GM19468 (cell line): ENCODE results near the gene KLHL35.
"Not testable (repeated sequence)": the region's sequence is repeated elsewhere in the genome, so short reads cannot be mapped to it uniquely, and the experiment has no call there.

Source experiments
- ATAC-seq: cut with Tn5 transposase; IDR thresholded peaks from one replicate; pipeline ENCODE4 v1.9.1; 2021; ENCODE audit warnings: mild to moderate bottlenecking, moderate library complexity, moderate number of reproducible peaks; ENCODE audit not compliant: unreplicated experiment; ENCODE audit errors: extremely low read depth

Gene KLHL35

DNA sequence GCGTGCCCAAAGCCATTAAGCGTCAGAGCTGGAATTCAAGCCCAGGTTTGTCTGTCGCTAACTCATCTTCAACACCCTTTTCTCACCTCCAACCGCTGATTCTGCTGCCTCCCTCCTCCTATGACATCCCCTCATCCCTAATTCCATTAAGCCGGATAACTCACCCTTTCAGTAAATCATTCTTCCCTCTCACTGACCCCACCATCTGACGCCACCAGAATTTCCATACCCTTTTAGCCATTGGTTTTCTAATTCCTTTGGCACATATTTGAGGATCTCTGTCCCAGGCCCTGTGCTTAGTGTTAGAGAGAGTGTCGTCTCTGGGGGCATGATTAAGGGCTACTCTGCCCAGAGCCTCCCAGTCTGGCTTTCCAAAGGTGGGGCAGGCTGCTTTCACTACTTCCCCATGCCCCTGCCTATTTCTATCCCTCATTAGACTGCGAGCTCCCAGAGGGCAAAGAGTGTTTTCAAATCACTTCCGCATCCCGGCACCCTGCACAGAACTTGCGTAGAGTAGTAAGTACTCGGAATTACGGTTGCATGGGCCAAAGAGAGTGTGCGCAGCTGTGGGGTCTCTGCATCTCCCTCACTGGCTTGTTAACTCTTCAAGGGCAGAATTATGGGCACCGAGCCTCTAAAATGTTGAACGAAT, 3.9 kb downstream of the KLHL35 start:
- ATAC-seq = no peak

DNA sequence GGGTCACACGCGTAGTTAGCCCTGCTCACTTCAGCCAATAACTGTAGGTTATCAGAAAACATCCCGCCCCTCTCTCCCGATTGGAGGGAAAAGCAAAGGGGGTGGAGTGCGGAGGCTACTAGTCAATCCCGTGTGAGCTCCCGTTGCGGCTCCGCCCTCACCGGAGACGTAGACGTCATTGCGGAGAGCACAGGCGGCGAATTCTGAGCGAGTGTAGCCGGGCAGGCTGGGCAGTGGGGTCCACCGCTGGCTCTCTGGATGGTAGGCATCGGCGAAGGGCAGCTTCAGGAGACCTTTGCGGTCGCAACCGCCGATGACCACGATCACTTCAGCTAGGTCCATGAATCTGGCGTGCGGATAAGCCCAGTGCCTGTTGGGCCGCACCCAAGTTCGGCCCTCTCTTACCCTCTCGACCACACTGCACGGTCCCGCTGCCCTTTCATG, 4.7 kb downstream of the KLHL35 start:
- no peak for ATAC-seq

DNA sequence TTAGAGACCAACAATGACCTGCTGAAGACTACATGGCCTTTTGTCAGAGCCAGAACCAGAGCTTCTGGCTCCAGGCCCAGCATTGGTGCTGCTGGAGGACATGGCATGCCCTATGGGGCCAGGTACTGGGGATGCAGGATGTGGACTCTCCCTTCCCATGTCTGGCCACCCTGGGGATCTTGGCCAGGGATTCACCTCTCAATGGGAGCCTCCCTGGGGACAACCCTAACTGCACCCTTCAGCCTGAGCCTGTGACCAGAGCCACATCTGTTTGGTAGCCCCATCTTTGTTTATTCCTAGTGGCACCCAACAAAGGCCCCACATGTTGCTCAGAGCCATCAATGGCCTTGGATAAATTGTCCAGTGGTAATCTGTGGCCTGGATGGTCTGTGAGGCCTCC, 5.8 kb downstream of the KLHL35 start:
- ATAC-seq = no peak

- ATAC-seq = no peak
These were observed 6.3 kb downstream of the KLHL35 start for GRCh38 chr11:75426720-75427086.

GRCh38 chr11:75425422-75425821, 7.6 kb downstream of the KLHL35 start:
- ATAC-seq = no peak

DNA sequence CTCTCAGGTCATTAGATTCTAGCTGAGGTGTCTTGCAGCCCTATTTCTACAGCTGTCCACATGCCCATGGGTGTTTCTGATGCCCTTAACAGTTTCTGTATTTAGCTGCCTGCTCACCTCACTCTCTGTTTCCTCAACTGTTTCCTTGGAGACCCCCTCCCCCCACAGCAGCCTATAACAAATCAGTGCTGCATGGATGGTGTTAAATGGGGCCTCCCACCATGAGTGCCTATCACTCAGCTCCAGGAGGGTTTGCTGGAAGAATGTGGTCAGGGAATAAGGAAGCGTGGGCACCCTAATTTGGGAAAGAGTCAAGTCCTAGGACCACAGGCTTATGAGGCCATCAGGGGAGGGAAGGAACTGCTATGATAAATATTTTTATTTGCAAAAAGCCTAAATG, 8.6 kb downstream of the KLHL35 start:
- no peak for ATAC-seq

DNA sequence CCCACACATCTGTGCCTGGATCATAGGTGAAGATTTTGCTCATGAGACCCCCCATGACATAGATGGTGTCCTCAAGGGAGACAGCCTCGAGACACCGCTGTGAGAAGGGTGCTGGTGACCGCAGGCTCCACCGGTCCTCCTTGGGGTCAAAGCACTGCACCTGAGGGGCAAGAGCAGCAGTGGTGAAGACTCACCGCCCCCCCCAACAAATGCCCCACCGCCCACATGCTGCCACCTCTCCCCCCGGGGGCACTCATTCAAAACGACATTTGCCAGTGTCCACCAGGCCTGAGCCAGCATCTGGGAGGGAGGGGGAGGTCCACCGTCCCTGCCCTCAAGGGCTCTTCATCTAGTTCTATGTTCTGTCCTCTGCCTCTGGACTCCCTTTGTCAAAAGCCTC, 9.3 kb downstream of the KLHL35 start:
- ATAC-seq = no peak

GRCh38 chr11:75422248-75423231, 10.5 kb downstream of the KLHL35 start:
- no peak for ATAC-seq

DNA sequence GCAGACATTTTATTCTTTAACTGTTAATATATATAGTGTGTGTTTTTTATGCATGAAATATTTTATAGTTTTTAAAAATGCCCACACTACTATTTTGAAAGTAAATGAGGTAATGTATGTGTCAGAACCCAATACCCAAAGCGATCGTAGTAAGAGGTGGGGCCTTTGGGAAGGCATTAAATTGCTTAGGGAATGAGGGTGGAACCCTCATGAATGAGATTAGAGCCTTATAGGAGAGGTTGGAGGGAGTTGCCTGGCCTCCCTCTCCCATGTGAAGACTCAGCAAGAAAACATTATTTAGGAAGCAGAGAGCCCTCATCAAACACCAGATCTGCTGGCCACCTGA, 11.1 kb downstream of the KLHL35 start:
- no peak for ATAC-seq

DNA sequence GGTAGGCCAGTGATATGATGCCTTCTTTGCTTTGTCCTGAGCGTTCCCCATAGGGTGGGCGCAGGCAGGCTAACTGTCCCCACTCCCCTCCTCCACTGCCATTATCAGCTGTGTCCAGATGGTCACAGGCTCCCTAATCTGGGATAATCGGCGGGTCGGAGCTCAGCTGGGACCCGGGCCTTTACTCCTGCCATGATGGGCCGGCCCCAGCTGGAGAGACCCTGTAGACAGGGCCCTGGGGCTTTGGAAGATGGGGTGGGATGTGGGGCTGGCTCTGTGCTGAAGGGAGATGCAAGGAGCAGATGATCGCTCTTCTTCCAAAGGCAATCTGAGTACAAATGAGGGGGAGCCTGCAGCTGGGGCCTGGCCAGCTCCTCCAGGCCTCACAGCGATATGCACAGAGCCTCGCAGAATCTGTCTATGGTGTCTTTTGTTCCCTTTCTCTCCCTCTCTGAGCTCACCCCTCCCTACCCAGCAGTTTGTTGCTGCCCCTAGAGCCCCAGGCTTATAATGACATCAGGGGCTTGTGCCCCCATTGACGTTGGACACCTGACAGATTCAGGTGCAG, 11.9 kb downstream of the KLHL35 start:
- ATAC-seq = no peak

DNA sequence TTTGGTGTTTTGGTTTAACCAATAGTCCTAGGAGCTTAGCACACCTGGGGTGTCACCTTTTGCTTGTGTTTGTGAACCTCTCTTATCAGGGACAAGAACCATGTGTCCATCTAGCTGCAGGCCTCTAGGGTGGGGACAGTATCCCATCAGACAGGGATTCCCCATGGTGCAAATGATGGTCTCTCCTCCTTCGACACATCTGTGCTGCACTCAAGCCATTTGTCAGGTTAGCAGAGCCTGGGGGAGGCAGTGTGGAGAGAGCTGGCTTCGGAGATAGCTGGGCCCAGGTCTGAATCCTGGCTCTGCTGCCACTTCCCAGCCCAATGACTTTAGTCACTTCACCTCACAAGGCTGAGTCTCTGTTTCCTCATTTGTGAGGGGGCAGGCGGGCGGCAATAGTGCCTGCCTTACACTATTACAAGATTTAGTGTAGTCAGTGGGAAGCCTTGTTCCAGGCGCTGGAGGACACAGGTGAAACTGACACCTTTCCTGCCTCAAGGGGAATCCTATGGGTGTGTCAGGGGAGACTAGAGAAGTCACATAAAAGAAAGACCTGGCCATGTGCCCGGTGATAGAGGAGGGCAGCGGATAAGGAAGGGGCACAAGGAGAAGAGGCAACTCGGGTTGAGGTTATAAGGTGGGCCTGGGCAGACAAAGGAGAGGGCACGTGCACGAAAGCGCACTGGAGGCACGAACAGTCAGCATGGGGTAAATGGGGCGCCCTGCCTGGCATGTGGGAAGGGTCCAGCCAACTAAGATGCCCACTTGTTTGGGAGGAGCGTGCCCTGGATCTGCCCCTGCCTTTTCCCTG, 12.6 kb downstream of the KLHL35 start:
- ATAC-seq = no peak

- ATAC-seq = no peak
These were observed 19.1 kb downstream of the KLHL35 start for GRCh38 chr11:75413864-75414263.

- ATAC-seq = not testable (repeated sequence)
These were observed 19.9 kb downstream of the KLHL35 start for GRCh38 chr11:75413146-75413545.

GRCh38 chr11:75409971-75410370, 23.0 kb downstream of the KLHL35 start:
- ATAC-seq = not testable (repeated sequence)

DNA sequence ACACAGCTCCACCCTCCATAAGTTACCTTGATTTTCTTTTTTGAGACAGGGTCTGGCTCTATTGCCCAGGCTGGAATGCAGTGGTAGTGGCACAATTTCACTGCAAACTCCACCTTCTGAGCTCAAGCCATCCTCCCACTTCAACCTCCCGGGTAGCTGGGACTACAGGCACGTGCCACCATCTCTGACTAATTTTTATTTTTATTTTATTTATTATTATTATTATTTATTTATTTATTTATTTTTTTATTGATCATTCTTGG, 24.1 kb downstream of the KLHL35 start:
- ATAC-seq = no peak

DNA sequence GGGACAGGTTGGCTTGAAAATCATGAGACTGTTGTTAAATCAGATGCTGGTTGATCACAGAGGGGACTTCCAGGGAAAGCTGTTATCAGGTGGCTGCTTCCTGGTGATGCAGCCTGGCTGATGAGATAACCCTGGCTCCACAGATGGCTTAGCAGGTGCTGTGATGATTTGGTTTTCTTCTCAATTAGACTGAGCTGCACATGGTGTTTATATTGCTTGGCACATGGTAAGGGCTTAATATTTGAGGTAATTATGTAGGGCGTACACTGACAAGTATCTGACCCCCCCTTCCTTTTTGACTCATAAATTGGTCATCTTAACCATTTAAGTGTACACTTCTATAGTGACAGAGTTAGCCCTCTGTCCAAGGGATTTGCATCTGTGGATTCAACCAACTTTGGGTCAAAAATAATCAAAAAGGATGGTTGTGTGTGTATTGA, 26.6 kb downstream of the KLHL35 start:
- no peak for ATAC-seq

- no peak for ATAC-seq
These were observed 28.9 kb downstream of the KLHL35 start for GRCh38 chr11:75403983-75404658.

DNA sequence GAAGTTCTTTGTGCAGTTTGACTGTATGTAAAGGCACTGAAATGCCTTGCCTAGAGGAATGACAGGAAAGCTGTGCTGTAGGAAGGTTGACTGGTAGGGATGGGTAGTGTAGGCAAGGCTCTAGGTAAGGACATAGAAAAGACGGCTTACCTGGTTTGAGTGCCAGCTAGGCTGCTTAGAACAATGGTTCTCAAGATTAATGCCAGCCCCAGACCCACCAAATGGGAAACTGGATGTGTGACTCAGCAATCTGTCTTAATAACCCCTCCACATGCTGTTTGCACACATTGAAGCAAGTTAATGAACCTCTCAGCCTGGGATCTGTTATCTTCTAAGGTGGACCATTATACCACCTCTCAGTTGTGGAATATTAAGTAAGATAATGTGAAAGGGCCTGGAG, 30.0 kb downstream of the KLHL35 start:
- ATAC-seq = no peak

- no peak for ATAC-seq
These were observed 30.8 kb downstream of the KLHL35 start for GRCh38 chr11:75402002-75402773.
